Activated T-helper 1 cell treated with Interleukin-2 at 50 U/mL for 16 hours (primary cell): ENCODE results near the gene IQCH.

ENCODE experiments used
- DNase-seq: peaks from one replicate; pipeline ENCODE4 v3.0.0-alpha.2; 2020; ENCODE audit warnings: low read depth

IQCH gene

GRCh38 chr15:67254238-67255175, at the start of gene IQCH, which contains the start of gene AAGAB:
IQCH (plus strand) TSS chr15:67254786; CDS start chr15:67254897, 111 bp downstream.
AAGAB (minus strand) TSS chr15:67254661; CDS start chr15:67254631, 30 bp downstream.
- DNase-seq = peak; percentile 96

GRCh38 chr15:67207555-67208207, 46.9 kb upstream of the IQCH start:
- DNase-seq = no peak

GRCh38 chr15:67208396-67208795, 46.2 kb upstream of the IQCH start:
- DNase-seq = no peak

- DNase-seq = no peak
Measured at GRCh38 chr15:67210555-67211168, 43.9 kb upstream of the IQCH start.

- no peak for DNase-seq
Measured at GRCh38 chr15:67212684-67213367, 41.8 kb upstream of the IQCH start.

- no peak for DNase-seq
Measured at GRCh38 chr15:67215102-67215501, 39.5 kb upstream of the IQCH start.

- no peak for DNase-seq
Measured at GRCh38 chr15:67216859-67217258, 37.7 kb upstream of the IQCH start.

GRCh38 chr15:67218428-67218827, 36.2 kb upstream of the IQCH start:
- DNase-seq = no peak

- DNase-seq = no peak
Measured at GRCh38 chr15:67219288-67219687, 35.3 kb upstream of the IQCH start.

GRCh38 chr15:67224889-67225288, 29.7 kb upstream of the IQCH start:
- DNase-seq = no peak

GRCh38 chr15:67225336-67225735, 29.2 kb upstream of the IQCH start:
- no peak for DNase-seq

GRCh38 chr15:67227431-67227830, 27.2 kb upstream of the IQCH start:
- no peak for DNase-seq

GRCh38 chr15:67227846-67228245, 26.7 kb upstream of the IQCH start:
- no peak for DNase-seq

- no peak for DNase-seq
Measured at GRCh38 chr15:67228286-67228685, 26.3 kb upstream of the IQCH start.

GRCh38 chr15:67230504-67230903, 24.1 kb upstream of the IQCH start:
- DNase-seq = no peak

- no peak for DNase-seq
Measured at GRCh38 chr15:67232591-67232990, 22.0 kb upstream of the IQCH start.

- DNase-seq = peak; percentile 9
Measured at GRCh38 chr15:67240235-67241131, 14.1 kb upstream of the IQCH start.

- DNase-seq = no peak
Measured at GRCh38 chr15:67241132-67241855, 13.3 kb upstream of the IQCH start.

GRCh38 chr15:67242708-67243111, 11.9 kb upstream of the IQCH start:
- no peak for DNase-seq

GRCh38 chr15:67244971-67245478, 9.6 kb upstream of the IQCH start:
- DNase-seq = no peak
